Esophagus squamous epithelium (tissue), 5 donors: ENCODE results near the gene FKBP14. TPM values are rescaled to one million over a fixed set of nuclear protein-coding genes. Genes with fewer than 3 reads are reported as not detected.

Source experiments
- DNase-seq: peaks from one replicate; lab custom pipeline; 2025; lab: John Stamatoyannopoulos, UW
- H3K27ac ChIP-seq, 4 donors: fragments of 200-600 bp; sonication (generic); one replicate each; pipeline ENCODE4 v1.5.1; 2016 to 2019; ENCODE audit warnings: mild to moderate bottlenecking in 1 of 4
- H3K27me3 ChIP-seq, 4 donors: fragments of 200-600 bp; sonication (generic); 1 replicate in 3 of 4; 2 replicates in 1 of 4; pipeline versions ENCODE4 v1.5.1 to v1.6.0; 2017 to 2021; ENCODE audit warnings: antibody characterized with exemption in 1 of 4
- H3K36me3 ChIP-seq, 3 donors: fragments of 200-600 bp; sonication (generic); one replicate each; pipeline ENCODE4 v1.5.1; 2016 to 2019
- H3K4me1 ChIP-seq, 3 donors: fragments of 200-600 bp; sonication (generic); one replicate each; pipeline ENCODE4 v1.5.1; 2017 to 2019
- H3K4me3 ChIP-seq, 4 donors: fragments of 200-600 bp; sonication (generic); 1 replicate in 3 of 4; 2 replicates in 1 of 4; pipeline ENCODE4 v1.5.1; 2016 to 2019; ENCODE audit warnings: mild to moderate bottlenecking in 2 of 4, moderate library complexity in 1 of 4
- H3K9me3 ChIP-seq, 3 donors: fragments of 200-600 bp; sonication (generic); one replicate each; pipeline ENCODE4 v1.5.1; 2016 to 2019
- CTCF ChIP-seq, 6 experiments: fragments of 450-650 bp in 4 of 6; fragments of 200-600 bp in 2 of 6; sonication (generic) in 2 of 6; IDR thresholded peaks; one replicate each; pipeline ENCODE4 v1.5.1; 2016 to 2019; ENCODE audit warnings: antibody characterized with exemption in 6 of 6, mild to moderate bottlenecking in 4 of 6, moderate library complexity in 4 of 6
- POLR2A ChIP-seq, 4 donors: fragments of 450-650 bp; IDR thresholded peaks; one replicate each; pipeline ENCODE4 v1.6.1; 2017; ENCODE audit warnings: antibody characterized with exemption in 4 of 4, mild to moderate bottlenecking in 4 of 4, moderate library complexity in 3 of 4
- WGBS, 2 donors: methylation state at CpG; one replicate each; pipeline ENCODE4 v1.1.5; 2018; 5-methylcytosine and 5-hydroxymethylcytosine counted together
- intact Hi-C: fragments of 100-400 bp; cut with DNase I; formaldehyde crosslinking; loops from one replicate; pipeline ENCODE4 v1.15.0; 2022
- total RNA-seq, 4 donors: library from RNA; depleted of rRNA; stranded (reverse); fragments of >200 nt; gene quantifications; one replicate each; pipeline ENCODE4 v1.1.0, GENCODE V29; 2016
- donor health status: DM: yes; HTN: yes; CAD: no.

FKBP14 gene
- total RNA-seq, 4 donors from 2014 or later, result 3.3 to 8.0 (median 7.5) TPM

GRCh38 chr7:29995652-29996051 lies 30.9 kb downstream of the FKBP14 start:
- Histone ChIP-seq H3K4me3 (no peak overlapping the region), H3K9me3 (peaks cover 0 to 20% (median 16%) of the 10 kb centered on the region in 3 donors), H3K36me3 (no peaks in the 10 kb centered on the region), H3K4me1 (peaks cover 0 to 3% (median 0%) of the 10 kb centered on the region in 3 donors), H3K27ac (no peak overlapping the region), H3K27me3 (no peaks in the 10 kb centered on the region)
- TF ChIP-seq CTCF (IDR thresholded peaks at IDR 0.05) (no peak), POLR2A (IDR thresholded peaks at IDR 0.05) (no peak)
- intact Hi-C loops, result no loop called here
- no peak for DNase-seq

GRCh38 chr7:29993140-29993539 lies 33.4 kb downstream of the FKBP14 start:
- peaks cover 0 to 17% (median 0%) of the 10 kb centered on the region in 4 donors for H3K27me3 ChIP-seq
- peaks cover 3 to 18% (median 8%) of the 10 kb centered on the region in 3 donors for H3K4me1 ChIP-seq
- 87 to 90% methylated on average over 4 of the region's 4 CpGs for WGBS, 2 donors
- intact Hi-C loops, result no loop called here
- H3K4me3 ChIP-seq, result no peak overlapping the region
- no peak overlapping the region for H3K27ac ChIP-seq
- H3K36me3 ChIP-seq, result no peaks in the 10 kb centered on the region
- TF ChIP-seq CTCF (IDR thresholded peaks at IDR 0.05), result no peak
- TF ChIP-seq POLR2A (IDR thresholded peaks at IDR 0.05), result no peak
- DNase-seq, result no peak
- H3K9me3 ChIP-seq, result peaks cover 0 to 20% (median 16%) of the 10 kb centered on the region in 3 donors

GRCh38 chr7:29991937-29992336 lies 34.6 kb downstream of the FKBP14 start:
- 95 to 98% methylated on average over 3 to 5 of the region's 5 CpGs for WGBS, 2 donors
- Histone ChIP-seq H3K27ac (no peak overlapping the region), H3K36me3 (no peaks in the 10 kb centered on the region), H3K9me3 (peaks cover 0 to 20% (median 16%) of the 10 kb centered on the region in 3 donors), H3K27me3 (peaks cover 0 to 18% (median 0%) of the 10 kb centered on the region in 4 donors), H3K4me1 (peaks cover 12 to 30% (median 13%) of the 10 kb centered on the region in 3 donors), H3K4me3 (no peak overlapping the region)
- intact Hi-C loops, result no loop called here
- TF ChIP-seq POLR2A (IDR thresholded peaks at IDR 0.05), result no peak
- TF ChIP-seq CTCF (IDR thresholded peaks at IDR 0.05), result no peak
- no peak for DNase-seq

- no peaks in the 10 kb centered on the region for H3K36me3 ChIP-seq
- no peak for DNase-seq
- H3K27me3 ChIP-seq, result peaks cover 0 to 18% (median 0%) of the 10 kb centered on the region in 4 donors
- intact Hi-C loops, result no loop called here
- no peak overlapping the region for H3K27ac ChIP-seq
- WGBS, 2 donors, result 71 to 84% methylated on average over 4 of the region's 4 CpGs
- H3K4me3 ChIP-seq, result no peak overlapping the region
- peaks cover 0 to 13% (median 11%) of the 10 kb centered on the region in 3 donors for H3K9me3 ChIP-seq
- TF ChIP-seq POLR2A (IDR thresholded peaks at IDR 0.05) (no peak), CTCF (IDR thresholded peaks at IDR 0.05) (no peak)
- peaks cover 12 to 33% (median 13%) of the 10 kb centered on the region in 3 donors for H3K4me1 ChIP-seq
Measured at GRCh38 chr7:29990931-29991330, 35.6 kb downstream of the FKBP14 start.

GRCh38 chr7:29989257-29989995 lies 37.1 kb downstream of the FKBP14 start, which contains the start of gene SCRN1:
TSS of gene SCRN1 (minus strand) at chr7:29989801. CDS start at chr7:29969067, 20,734 bp downstream.
- intact Hi-C loops, result no loop called here
- DNase-seq, result no peak
- peaks cover 12 to 33% (median 13%) of the 10 kb centered on the region in 3 donors for H3K4me1 ChIP-seq
- peak within 1 kb of the TSS; percentile 89 to 96 (median 92) for H3K27ac ChIP-seq
- H3K36me3 ChIP-seq, result no peaks in the 10 kb centered on the region
- H3K4me3 ChIP-seq, result peak within 1 kb of the TSS; percentile 77 to 98 (median 89)
- 0% methylated on average over 1 of the region's 79 CpGs for WGBS, 2 donors
- peaks cover 0 to 13% (median 11%) of the 10 kb centered on the region in 3 donors for H3K9me3 ChIP-seq
- TF ChIP-seq CTCF (IDR thresholded peaks at IDR 0.05), result no peak
- peak in 2 of 4 donors; percentile 53 to 63 for TF ChIP-seq POLR2A (IDR thresholded peaks at IDR 0.05)
- H3K27me3 ChIP-seq, result peaks cover 0 to 18% (median 0%) of the 10 kb centered on the region in 4 donors
